ENCODE measurements around the gene FHOD1.

Gene FHOD1

GRCh38 chr16:67248401-67249177, 1.3 kb upstream of the FHOD1 start, which contains the start of gene SLC9A5:
Gene SLC9A5 (plus strand): TSS chr16:67248979. CDS start chr16:67249015, 36 bp downstream.
- no peak for DNase-seq

- DNase-seq: no peak
Observed at GRCh38 chr16:67248073-67248400, 756 bp upstream of the FHOD1 start.

GRCh38 chr16:67246756-67247191, 507 bp downstream of the FHOD1 start:
- no peak for DNase-seq

- DNase-seq: peak; percentile 87
Observed at GRCh38 chr16:67246081-67246755, 1.1 kb downstream of the FHOD1 start.

- DNase-seq: no peak
Observed at GRCh38 chr16:67245674-67246080, 1.6 kb downstream of the FHOD1 start.

- no peak for DNase-seq
Observed at GRCh38 chr16:67245186-67245585, 2.1 kb downstream of the FHOD1 start.

GRCh38 chr16:67244387-67245185, 2.7 kb downstream of the FHOD1 start:
- DNase-seq: peak; percentile 99

- no peak for DNase-seq
Observed at GRCh38 chr16:67243481-67243880, 3.8 kb downstream of the FHOD1 start.

GRCh38 chr16:67242138-67242730, 5.0 kb downstream of the FHOD1 start:
- DNase-seq: no peak

GRCh38 chr16:67241008-67241900, 6.0 kb downstream of the FHOD1 start:
- peak; percentile 96 for DNase-seq

GRCh38 chr16:67240506-67240905, 6.8 kb downstream of the FHOD1 start:
- peak; percentile 87 for DNase-seq

- no peak for DNase-seq
Observed at GRCh38 chr16:67238806-67239470, 8.3 kb downstream of the FHOD1 start.

GRCh38 chr16:67238278-67238575, 9.1 kb downstream of the FHOD1 start:
- no peak for DNase-seq

- DNase-seq: no peak
Observed at GRCh38 chr16:67237396-67238277, 9.6 kb downstream of the FHOD1 start.

GRCh38 chr16:67236563-67237395, 10.5 kb downstream of the FHOD1 start:
- DNase-seq: peak; percentile 59

- no peak for DNase-seq
Observed at GRCh38 chr16:67235816-67236562, 11.3 kb downstream of the FHOD1 start.

GRCh38 chr16:67234180-67234597, 13.1 kb downstream of the FHOD1 start:
- no peak for DNase-seq

GRCh38 chr16:67233596-67233995, 13.7 kb downstream of the FHOD1 start:
- DNase-seq: no peak

All from fibroblast of skin of back (primary cell).